ENCODE measurements around the gene SHKBP1.
A peak's percentile ranks its signal among the peaks of the same experiment; 100 is the strongest.
"Not testable (repeated sequence)": the region's sequence is repeated elsewhere in the genome, so short reads cannot be mapped to it uniquely, and the experiment has no call there.

Gene SHKBP1

GRCh38 chr19:40585241-40585981 is 8.7 kb downstream of the SHKBP1 start:
- ATAC-seq (no peak), DNase-seq (no peak)

- DNase-seq (no peak), ATAC-seq (no peak)
Measured at GRCh38 chr19:40585982-40586422, 9.3 kb downstream of the SHKBP1 start.

GRCh38 chr19:40586611-40587010 is 9.9 kb downstream of the SHKBP1 start:
- DNase-seq (no peak), ATAC-seq (no peak)

GRCh38 chr19:40588110-40588854 is 11.6 kb downstream of the SHKBP1 start:
- DNase-seq (no peak), ATAC-seq (no peak)

GRCh38 chr19:40588926-40589569 is 12.4 kb downstream of the SHKBP1 start:
- ATAC-seq (no peak), DNase-seq (no peak)

- no peak for ATAC-seq
- DNase-seq: no peak
Measured at GRCh38 chr19:40589591-40590429, 13.1 kb downstream of the SHKBP1 start.

- no peak for ATAC-seq
- no peak for DNase-seq
Measured at GRCh38 chr19:40590464-40591265, 14.0 kb downstream of the SHKBP1 start.

- DNase-seq, ATAC-seq: not testable (repeated sequence)
Measured at GRCh38 chr19:40591724-40592123, 15.1 kb downstream of the SHKBP1 start.

- DNase-seq: no peak
Measured at GRCh38 chr19:40592170-40592569, 15.5 kb downstream of the SHKBP1 start.

DNA sequence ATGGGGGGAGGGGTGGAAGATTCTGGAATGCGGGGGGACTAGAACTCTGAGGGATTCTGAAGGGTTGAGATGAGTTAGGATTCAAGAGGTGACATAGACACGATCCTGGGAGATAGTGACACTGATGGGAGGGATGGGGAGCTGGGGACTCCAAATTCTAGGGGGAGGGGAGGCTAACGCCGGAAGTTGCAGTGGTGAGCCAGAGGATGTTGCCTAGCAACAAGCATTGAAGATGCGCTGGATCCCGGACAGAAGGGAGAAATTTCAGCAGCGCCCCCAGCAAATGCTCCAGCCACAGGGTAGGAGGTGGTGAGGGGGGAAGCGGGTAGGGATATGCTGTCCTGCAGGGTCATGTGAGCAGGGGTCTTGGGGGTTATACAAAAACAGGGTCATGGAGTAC is 17.6 kb downstream of the SHKBP1 start:
- ATAC-seq (no peak), DNase-seq (no peak)

More at GRCh38 chr19:40592170-40592569, 15.5 kb downstream of the SHKBP1 start:
- ATAC-seq: peak; percentile 41

DNA sequence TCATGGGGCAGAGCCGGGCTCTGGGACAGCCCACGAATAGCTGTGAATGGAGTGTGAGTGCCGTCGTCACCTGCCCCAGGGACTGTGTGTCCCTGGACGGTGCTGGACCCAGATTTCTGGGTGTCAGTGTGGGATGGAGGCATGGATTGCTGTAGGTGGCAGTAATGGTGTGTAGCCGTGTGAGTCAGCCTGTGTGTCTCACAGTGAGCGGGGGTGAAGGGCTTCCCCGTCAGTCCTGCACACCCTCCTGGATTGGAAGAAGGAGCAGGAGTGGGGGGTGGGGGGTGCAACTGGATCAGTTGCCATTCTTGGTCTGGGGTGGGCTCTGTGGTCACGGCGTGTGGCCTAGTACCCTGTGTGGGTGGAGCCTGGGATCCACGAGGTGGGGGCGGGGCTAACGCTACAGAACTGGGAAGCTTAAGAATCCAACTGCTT is 18.0 kb downstream of the SHKBP1 start:
- DNase-seq (no peak), ATAC-seq (peak; percentile 33)

GRCh38 chr19:40596608-40597328 is 20.1 kb downstream of the SHKBP1 start:
- ATAC-seq: no peak
- DNase-seq: peak; percentile 49

- DNase-seq (no peak), ATAC-seq (no peak)
Measured at GRCh38 chr19:40597329-40597838, 20.7 kb downstream of the SHKBP1 start.

DNA sequence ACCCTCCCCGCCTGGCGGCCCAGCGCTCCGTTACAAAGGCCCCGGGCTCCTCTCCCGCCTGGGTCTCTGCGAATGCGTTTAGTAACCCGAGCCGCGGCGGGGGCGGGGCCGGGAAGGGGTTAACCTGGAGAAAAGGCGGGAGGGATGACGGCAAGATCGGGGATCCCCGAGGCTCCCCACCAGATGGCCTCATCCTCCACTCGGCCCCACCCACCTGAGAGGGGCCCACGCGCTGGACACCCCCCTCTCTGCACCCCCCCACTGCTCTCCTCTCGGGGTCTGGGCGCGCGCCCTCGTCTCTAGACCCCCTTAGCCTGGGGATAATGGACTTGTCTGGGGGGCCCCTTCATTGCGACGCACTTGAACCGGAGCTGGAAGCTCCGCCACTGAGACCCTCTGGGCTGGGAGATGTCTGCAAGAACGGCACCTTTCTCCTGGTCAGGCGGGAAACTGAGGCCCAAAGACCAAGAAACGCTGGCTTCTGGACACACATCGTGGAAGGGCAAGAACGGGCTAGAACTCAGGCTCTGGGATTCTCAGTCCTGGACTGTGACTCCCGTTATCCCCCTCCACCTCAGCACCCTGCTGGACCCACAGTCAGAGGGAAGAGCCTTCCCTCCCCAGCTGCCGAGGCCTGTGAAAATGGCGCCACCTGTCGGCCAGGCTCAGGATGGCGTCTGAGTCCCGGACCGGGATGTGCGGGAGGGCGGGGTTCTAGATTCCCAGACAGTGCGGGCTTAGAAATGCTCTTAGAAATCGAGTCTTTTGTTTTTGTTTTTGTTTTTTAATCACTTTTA is 21.6 kb downstream of the SHKBP1 start:
- peak; percentile 93 for DNase-seq
- ATAC-seq: peak; percentile 56

- DNase-seq: no peak
- no peak for ATAC-seq
Measured at GRCh38 chr19:40598918-40599307, 22.2 kb downstream of the SHKBP1 start.

GRCh38 chr19:40599331-40599901 is 22.7 kb downstream of the SHKBP1 start:
- no peak for DNase-seq

GRCh38 chr19:40599902-40600569 is 23.4 kb downstream of the SHKBP1 start:
- ATAC-seq (no peak), DNase-seq (no peak)

More at GRCh38 chr19:40599331-40599901, 22.7 kb downstream of the SHKBP1 start:
- no peak for ATAC-seq

- DNase-seq (no peak), ATAC-seq (no peak)
Measured at GRCh38 chr19:40600570-40601133, 24.0 kb downstream of the SHKBP1 start.

Data from stimulated activated naive CD8-positive, alpha-beta T cell treated with anti-CD3 and anti-CD28 coated beads, Interleukin-15, Interleukin-2, amounts not matched to agents 100 U/mL and 50 U/mL, for 24 hours (primary cell).